GM21360 (cell line): ENCODE measurements around the gene TBCCD1.

Source experiments
- ATAC-seq: cut with Tn5 transposase; IDR thresholded peaks from one replicate; pipeline ENCODE4 v1.9.1; 2021; ENCODE audit warnings: mild to moderate bottlenecking, moderate library complexity; ENCODE audit not compliant: unreplicated experiment

The TBCCD1 gene

GRCh38 chr3:186567072-186567921 is at the start of gene TBCCD1:
TSS of gene TBCCD1 (minus strand) at chr3:186567339. CDS start at chr3:186564329, 3,010 bp downstream.
- ATAC-seq = peak; percentile 48

GRCh38 chr3:186616299-186616617 is 49.1 kb upstream of the TBCCD1 start:
- no peak for ATAC-seq

GRCh38 chr3:186614597-186615483 is 47.7 kb upstream of the TBCCD1 start:
- peak; percentile 63 for ATAC-seq

GRCh38 chr3:186614266-186614596 is 47.1 kb upstream of the TBCCD1 start:
- ATAC-seq = no peak

- ATAC-seq = no peak
These were observed 46.6 kb upstream of the TBCCD1 start for GRCh38 chr3:186613637-186614265.

GRCh38 chr3:186612721-186613636 is 45.8 kb upstream of the TBCCD1 start, which contains the start of gene AHSG:
TSS of gene AHSG (plus strand) at chr3:186613060. CDS start at chr3:186613142, 82 bp downstream.
- ATAC-seq = no peak

GRCh38 chr3:186612065-186612464 is 44.9 kb upstream of the TBCCD1 start:
- ATAC-seq = no peak

- ATAC-seq = no peak
These were observed 42.2 kb upstream of the TBCCD1 start for GRCh38 chr3:186609247-186609868.

- ATAC-seq = no peak
These were observed 41.6 kb upstream of the TBCCD1 start for GRCh38 chr3:186608624-186609215.

- ATAC-seq = no peak
These were observed 38.7 kb upstream of the TBCCD1 start for GRCh38 chr3:186605561-186606545.

GRCh38 chr3:186605078-186605477 is 37.9 kb upstream of the TBCCD1 start:
- no peak for ATAC-seq

- ATAC-seq = no peak
These were observed 36.0 kb upstream of the TBCCD1 start for GRCh38 chr3:186603159-186603558.

GRCh38 chr3:186600896-186601295 is 33.8 kb upstream of the TBCCD1 start:
- ATAC-seq = no peak

GRCh38 chr3:186599785-186600166 is 32.6 kb upstream of the TBCCD1 start:
- no peak for ATAC-seq

- ATAC-seq = no peak
These were observed 32.1 kb upstream of the TBCCD1 start for GRCh38 chr3:186599142-186599784.

GRCh38 chr3:186598794-186599141 is 31.6 kb upstream of the TBCCD1 start:
- ATAC-seq = no peak

- no peak for ATAC-seq
These were observed 31.1 kb upstream of the TBCCD1 start for GRCh38 chr3:186598108-186598784.
